ENCODE measurements around the gene PIP4P1. TPM values are rescaled to one million over a fixed set of nuclear protein-coding genes. Genes with fewer than 3 reads are reported as not detected.

Gene PIP4P1
- polyA plus RNA-seq, 3 donors: 19.4 to 106 (median 21.2) TPM

DNA sequence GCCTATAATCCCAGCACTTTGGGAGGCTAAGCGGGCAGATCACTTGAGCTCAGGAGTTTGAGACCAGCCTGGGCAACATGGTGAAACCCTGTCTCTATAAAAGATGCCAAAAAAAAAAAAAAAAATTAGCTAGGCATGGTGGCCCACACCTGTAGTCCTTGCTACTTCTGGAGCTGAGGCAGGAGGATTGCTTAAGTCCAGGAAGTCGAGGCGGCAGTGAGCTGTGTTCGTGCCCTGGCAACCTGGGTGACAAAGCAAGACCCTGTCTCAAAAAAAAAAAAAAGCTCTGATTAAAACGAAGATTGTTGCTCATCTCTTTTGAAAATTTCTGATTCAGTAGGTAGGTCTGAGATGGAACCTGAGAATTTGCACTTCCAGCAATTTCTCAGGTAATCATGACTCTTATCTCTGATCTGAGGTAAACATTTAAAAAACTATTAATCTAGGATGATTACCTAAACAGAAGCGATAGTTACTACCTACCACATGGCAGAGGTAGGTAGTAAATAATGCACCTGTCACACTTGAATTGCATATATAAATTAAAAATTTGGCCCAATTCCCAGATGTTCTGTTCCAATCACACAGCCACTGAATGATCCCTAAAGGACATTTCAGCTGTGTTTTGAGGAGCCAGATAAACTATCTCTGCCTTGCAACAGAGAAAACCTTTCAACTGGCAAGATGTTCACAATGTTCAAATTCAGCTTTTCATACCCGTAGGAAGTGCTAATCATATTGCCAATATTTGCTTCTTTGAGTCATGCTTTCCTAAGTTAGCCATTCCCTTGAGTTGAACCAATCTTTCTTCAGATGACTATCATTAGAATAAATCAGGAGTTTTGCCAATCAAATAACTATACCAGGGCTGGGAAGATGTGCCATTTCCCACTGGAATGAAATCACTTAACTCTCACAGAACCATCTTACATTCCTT lies 43.7 kb downstream of the PIP4P1 start:
- H3K9me3 Mint-ChIP-seq: no peaks in the 10 kb centered on the region
- peaks cover 34% of the 10 kb centered on the region for H3K4me1 Mint-ChIP-seq
- H3K4me3 Mint-ChIP-seq: no peak overlapping the region

DNA sequence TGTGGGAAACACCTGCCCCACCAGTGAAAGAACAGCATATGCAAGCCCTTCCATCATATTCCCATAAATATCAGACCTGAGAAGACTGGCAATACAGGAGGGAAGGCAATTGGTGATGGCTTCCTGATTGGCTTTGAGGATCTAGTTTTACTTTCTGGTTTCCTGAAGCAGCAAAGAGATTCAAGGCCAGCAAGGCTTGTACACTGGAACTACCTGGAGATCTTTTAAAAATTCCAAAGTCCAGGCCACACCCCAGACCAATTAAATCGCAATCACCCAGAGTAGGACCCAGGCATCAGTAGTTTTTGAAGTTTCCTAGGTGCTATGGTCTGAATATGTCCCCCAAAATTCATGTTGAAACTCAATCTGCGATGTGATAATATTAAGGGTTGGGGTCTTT lies 45.0 kb downstream of the PIP4P1 start:
- H3K36me3 Mint-ChIP-seq: no peaks in the 10 kb centered on the region
- H4K20me1 ChIP-seq (ENCODE audit: insufficient read depth, low read length): peaks cover 16% of the 10 kb centered on the region
- no peak overlapping the region for H3K4me3 ChIP-seq (replicated peaks in 1 of 3; ENCODE audit: low read depth in 2 of 3, low read length in 3 of 3)
- H3K4me3 Mint-ChIP-seq: no peak overlapping the region
- H2AFZ ChIP-seq (ENCODE audit: insufficient read depth, low read depth, low read length, poor library complexity, severe bottlenecking): peak overlapping the region; percentile 77
- peak overlapping the region; percentile 20 for H3K4me2 ChIP-seq (replicated peaks; ENCODE audit: extremely low read depth, low read length, poor library complexity, severe bottlenecking)
- no peak overlapping the region for H3K9ac ChIP-seq (ENCODE audit: insufficient read depth, low read length, poor library complexity, severe bottlenecking)
- H3K9me3 ChIP-seq (replicated peaks in 1 of 2; ENCODE audit: control insufficient read depth in 1 of 2, insufficient read depth in 1 of 2, low read length in 2 of 2): no peaks in the 10 kb centered on the region
- peaks cover 32% of the 10 kb centered on the region for H3K79me2 ChIP-seq (ENCODE audit: insufficient read depth, low read length)
- peak overlapping the region in 1 of 2 donors; percentile 72 for H3K27ac ChIP-seq (ENCODE audit: low read depth in 1 of 2, low read length in 2 of 2)
- no peaks in the 10 kb centered on the region for H3K9me3 Mint-ChIP-seq
- peak overlapping the region; percentile 19 to 89 (median 77) for H3K27ac Mint-ChIP-seq
- H3K36me3 ChIP-seq (replicated peaks in 1 of 2; ENCODE audit: control insufficient read depth in 1 of 2, insufficient read depth in 2 of 2, low read length in 2 of 2): no peaks in the 10 kb centered on the region
- intact Hi-C loops (cut with micrococcal nuclease): loop anchor here (5.0 to 10.0 kb wide), 3 partner anchors 36 to 196 kb away; partner anchors contain the start of genes OSGEP (in 1 of the 2), PIP4P1 (in 1 of the 2) and PNP (in 1 of the 2)
- DNase-seq: no peak
- H3K4me1 ChIP-seq (ENCODE audit: control insufficient read depth in 1 of 2, insufficient read depth in 2 of 2, low read length in 2 of 2): peaks cover 39 to 44% of the 10 kb centered on the region in 2 donors
- no peaks in the 10 kb centered on the region for H3K27me3 ChIP-seq (ENCODE audit: control insufficient read depth in 2 of 2, insufficient read depth in 2 of 2, low read length in 2 of 2)
- H3K4me1 Mint-ChIP-seq: peaks cover 46% of the 10 kb centered on the region
- WGBS (ENCODE audit: insufficient coverage): no CpG with 5 or more reads among the region's 2 CpGs
- H3K27me3 Mint-ChIP-seq (ENCODE audit: low read depth in 3 of 3): no peaks in the 10 kb centered on the region
- TF ChIP-seq, protein P1, sequence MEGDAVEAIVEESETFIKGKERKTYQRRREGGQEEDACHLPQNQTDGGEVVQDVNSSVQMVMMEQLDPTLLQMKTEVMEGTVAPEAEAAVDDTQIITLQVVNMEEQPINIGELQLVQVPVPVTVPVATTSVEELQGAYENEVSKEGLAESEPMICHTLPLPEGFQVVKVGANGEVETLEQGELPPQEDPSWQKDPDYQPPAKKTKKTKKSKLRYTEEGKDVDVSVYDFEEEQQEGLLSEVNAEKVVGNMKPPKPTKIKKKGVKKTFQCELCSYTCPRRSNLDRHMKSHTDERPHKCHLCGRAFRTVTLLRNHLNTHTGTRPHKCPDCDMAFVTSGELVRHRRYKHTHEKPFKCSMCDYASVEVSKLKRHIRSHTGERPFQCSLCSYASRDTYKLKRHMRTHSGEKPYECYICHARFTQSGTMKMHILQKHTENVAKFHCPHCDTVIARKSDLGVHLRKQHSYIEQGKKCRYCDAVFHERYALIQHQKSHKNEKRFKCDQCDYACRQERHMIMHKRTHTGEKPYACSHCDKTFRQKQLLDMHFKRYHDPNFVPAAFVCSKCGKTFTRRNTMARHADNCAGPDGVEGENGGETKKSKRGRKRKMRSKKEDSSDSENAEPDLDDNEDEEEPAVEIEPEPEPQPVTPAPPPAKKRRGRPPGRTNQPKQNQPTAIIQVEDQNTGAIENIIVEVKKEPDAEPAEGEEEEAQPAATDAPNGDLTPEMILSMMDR (IDR thresholded peaks at IDR 0.05): no peak

More for the DNA sequence above, 43.7 kb downstream of the PIP4P1 start:
- Histone ChIP-seq H3K27ac (ENCODE audit: low read depth in 1 of 2, low read length in 2 of 2) (no peak overlapping the region), H3K4me2 (replicated peaks; ENCODE audit: extremely low read depth, low read length, poor library complexity, severe bottlenecking) (no peak overlapping the region), H2AFZ (ENCODE audit: insufficient read depth, low read depth, low read length, poor library complexity, severe bottlenecking) (no peak overlapping the region), H3K9ac (ENCODE audit: insufficient read depth, low read length, poor library complexity, severe bottlenecking) (no peak overlapping the region), H3K4me3 (replicated peaks in 1 of 3; ENCODE audit: low read depth in 2 of 3, low read length in 3 of 3) (no peak overlapping the region), H3K27me3 (ENCODE audit: control insufficient read depth in 2 of 2, insufficient read depth in 2 of 2, low read length in 2 of 2) (no peaks in the 10 kb centered on the region), H3K9me3 (replicated peaks in 1 of 2; ENCODE audit: control insufficient read depth in 1 of 2, insufficient read depth in 1 of 2, low read length in 2 of 2) (no peaks in the 10 kb centered on the region), H4K20me1 (ENCODE audit: insufficient read depth, low read length) (peaks cover 3% of the 10 kb centered on the region), H3K36me3 (replicated peaks in 1 of 2; ENCODE audit: control insufficient read depth in 1 of 2, insufficient read depth in 2 of 2, low read length in 2 of 2) (no peaks in the 10 kb centered on the region), H3K4me1 (ENCODE audit: control insufficient read depth in 1 of 2, insufficient read depth in 2 of 2, low read length in 2 of 2) (peaks cover 28 to 33% of the 10 kb centered on the region in 2 donors), H3K79me2 (ENCODE audit: insufficient read depth, low read length) (peaks cover 19% of the 10 kb centered on the region)
- intact Hi-C loops (cut with micrococcal nuclease): loop anchor here (5.0 to 10.0 kb wide), 3 partner anchors 35 to 195 kb away; partner anchors contain the start of genes OSGEP (in 1 of the 2), PIP4P1 (in 1 of the 2) and PNP (in 1 of the 2)
- TF ChIP-seq, protein P1 (IDR thresholded peaks at IDR 0.05): no peak
- no peak for DNase-seq
- Mint-ChIP-seq H3K36me3 (no peaks in the 10 kb centered on the region), H3K27me3 (ENCODE audit: low read depth in 3 of 3) (no peaks in the 10 kb centered on the region), H3K27ac (no peak overlapping the region)
- WGBS (ENCODE audit: insufficient coverage): 19% methylated on average over 4 of the region's 7 CpGs
